Ovary (tissue), 9 donors: Measurements from ENCODE around the gene FMN1. TPM values are rescaled to one million over a fixed set of nuclear protein-coding genes. Genes with fewer than 3 reads are reported as not detected.

Experiments
- DNase-seq, 5 donors: peaks; one replicate each; pipeline ENCODE4 v3.0.0-alpha.2; 2019 to 2020
- H3K27ac ChIP-seq, 2 donors: fragments of 200-600 bp; one replicate each; pipeline versions ENCODE4 v1.5.1 to v1.8.0; 2019 to 2022
- H3K27me3 ChIP-seq: fragments of 200-600 bp; one replicate; pipeline ENCODE4 v1.8.0; 2022
- H3K36me3 ChIP-seq: fragments of 200-600 bp; sonication (generic); one replicate; pipeline ENCODE4 v1.5.1; 2019
- H3K4me1 ChIP-seq: one replicate; pipeline ENCODE4 v1.8.1; 2013; ENCODE audit warnings: mild to moderate bottlenecking, moderate library complexity; ENCODE audit not compliant: insufficient read depth
- H3K4me3 ChIP-seq: fragments of 200-600 bp; sonication (generic); one replicate; pipeline ENCODE4 v1.5.1; 2017
- H3K9me3 ChIP-seq, 2 donors: fragments of 200-600 bp in 1 of 2; sonication (generic) in 1 of 2; one replicate each; pipeline versions ENCODE4 v1.5.1 to v1.8.1; 2013 to 2019; ENCODE audit warnings: mild to moderate bottlenecking in 1 of 2, moderate library complexity in 1 of 2
- EP300 ChIP-seq: sonication (generic); formaldehyde crosslinking; IDR thresholded peaks from one replicate; pipeline ENCODE4 v1.6.1; 2017; ENCODE audit warnings: antibody characterized with exemption
- POLR2A ChIP-seq: fragments of 450-650 bp; IDR thresholded peaks from one replicate; pipeline ENCODE4 v1.6.1; 2017; ENCODE audit warnings: antibody characterized with exemption, mild to moderate bottlenecking, moderate library complexity
- WGBS, 3 donors: extraction: QIAGEN DNeasy Blood & Tissue Kit in 1 of 3; methylation state at CpG; one replicate each; pipeline versions ENCODE4 v1.1.5 to v1.1.7; 2013 to 2017; 5-methylcytosine and 5-hydroxymethylcytosine counted together
- intact Hi-C, 4 donors: fragments of 100-400 bp; cut with DNase I; formaldehyde crosslinking; loops; one replicate each; pipeline versions ENCODE4 v1.11.0 to v1.15.1; 2022 to 2023
- polyA plus RNA-seq, 2 donors: library from polyadenylated mRNA; stranded (reverse); fragments of 200-250 nt in 1 of 2; fragments of 350-450 nt in 1 of 2; fragmentation: Illumina TruSeq in 1 of 2; extraction: RNeasy Lipid Tissue Mini Kit (QIAGEN cat#74804) in 1 of 2; gene quantifications; one replicate each; pipeline ENCODE4 v1.2.3, GENCODE V29; 2013 to 2014
- total RNA-seq, 7 donors: library from RNA; depleted of rRNA in 2 of 7; stranded (reverse); fragments of >200 nt in 2 of 7; fragmentation: NEBNext Ultra II Directional in 3 of 7; extraction: Animal tissue kit (Norgen Biotek cat#: 25700) in 3 of 7; gene quantifications; one replicate each; pipeline versions ENCODE4 v1.1.0 to v1.2.4, GENCODE V29; 2016 to 2023
- TF ChIP-seq, protein P1 (sequence below), 3 donors: fragments of 450-650 bp in 2 of 3; fragments of 200-600 bp in 1 of 3; IDR thresholded peaks; one replicate each; pipeline versions ENCODE4 v1.5.1 to v1.8.0; 2016 to 2022; ENCODE audit warnings: antibody characterized with exemption in 3 of 3, mild to moderate bottlenecking in 1 of 3
- donor health status: DM: no; HTN: no; CAD: no; lungs with moderate emphysema.
- donor health status: DM: no; HTN: no; CAD: no.
- donor health status: Bipolar disorder and iron deficiency.
- donor health status: DM: yes; HTN: yes; CAD: no.
- donor health status: DM: no; HTN: no; CAD: no.
- donor health status: DM: yes; HTN: yes; CAD: no.

The FMN1 gene
- total and polyA plus RNA-seq, 9 donors, result 0.13 to 16.9 (median 2.6) TPM

DNA sequence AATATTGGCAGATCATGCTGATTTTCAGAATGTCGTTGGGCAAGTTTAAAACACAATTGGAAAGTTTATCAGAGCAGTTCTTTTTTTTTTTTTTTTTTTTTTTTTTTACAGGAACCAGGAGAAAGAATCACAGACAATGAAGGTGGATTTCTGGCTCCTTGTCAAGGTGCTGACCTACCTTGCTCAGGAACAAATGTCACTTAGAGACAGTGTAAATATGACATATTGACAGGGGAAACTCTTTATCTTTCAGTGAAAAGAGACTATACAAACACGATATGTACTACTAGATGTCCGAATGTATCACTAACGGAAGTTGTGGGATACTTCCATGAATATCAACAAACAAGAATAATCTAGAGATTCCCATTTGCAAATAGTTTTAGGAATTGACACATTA is 237.3 kb downstream of the FMN1 start:
- Histone ChIP-seq H3K4me3 (no peak overlapping the region), H3K9me3 (no peaks in the 10 kb centered on the region), H3K27ac (no peak overlapping the region), H3K27me3 (no peaks in the 10 kb centered on the region), H3K36me3 (no peaks in the 10 kb centered on the region), H3K4me1 (no peaks in the 10 kb centered on the region)
- TF ChIP-seq POLR2A, result no peak
- no peak for TF ChIP-seq EP300
- TF ChIP-seq, protein P1, sequence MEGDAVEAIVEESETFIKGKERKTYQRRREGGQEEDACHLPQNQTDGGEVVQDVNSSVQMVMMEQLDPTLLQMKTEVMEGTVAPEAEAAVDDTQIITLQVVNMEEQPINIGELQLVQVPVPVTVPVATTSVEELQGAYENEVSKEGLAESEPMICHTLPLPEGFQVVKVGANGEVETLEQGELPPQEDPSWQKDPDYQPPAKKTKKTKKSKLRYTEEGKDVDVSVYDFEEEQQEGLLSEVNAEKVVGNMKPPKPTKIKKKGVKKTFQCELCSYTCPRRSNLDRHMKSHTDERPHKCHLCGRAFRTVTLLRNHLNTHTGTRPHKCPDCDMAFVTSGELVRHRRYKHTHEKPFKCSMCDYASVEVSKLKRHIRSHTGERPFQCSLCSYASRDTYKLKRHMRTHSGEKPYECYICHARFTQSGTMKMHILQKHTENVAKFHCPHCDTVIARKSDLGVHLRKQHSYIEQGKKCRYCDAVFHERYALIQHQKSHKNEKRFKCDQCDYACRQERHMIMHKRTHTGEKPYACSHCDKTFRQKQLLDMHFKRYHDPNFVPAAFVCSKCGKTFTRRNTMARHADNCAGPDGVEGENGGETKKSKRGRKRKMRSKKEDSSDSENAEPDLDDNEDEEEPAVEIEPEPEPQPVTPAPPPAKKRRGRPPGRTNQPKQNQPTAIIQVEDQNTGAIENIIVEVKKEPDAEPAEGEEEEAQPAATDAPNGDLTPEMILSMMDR (IDR thresholded peaks at IDR 0.05), result no peak
- intact Hi-C loops, result no loop called here
- 40 to 56% (median 43%) methylated on average over 4 of the region's 4 CpGs for WGBS, 3 donors
- no peak for DNase-seq

- Histone ChIP-seq H3K27me3 (no peaks in the 10 kb centered on the region), H3K4me3 (no peak overlapping the region), H3K36me3 (no peaks in the 10 kb centered on the region), H3K4me1 (no peaks in the 10 kb centered on the region), H3K9me3 (no peaks in the 10 kb centered on the region), H3K27ac (no peak overlapping the region)
- TF ChIP-seq EP300, result no peak
- no peak for TF ChIP-seq POLR2A
- TF ChIP-seq, protein P1 (IDR thresholded peaks at IDR 0.05), result no peak
- intact Hi-C loops, result no loop called here
- WGBS, 3 donors, result 14 to 20% (median 18%) methylated on average over 2 of the region's 2 CpGs
- no peak for DNase-seq
These were observed 237.8 kb downstream of the FMN1 start for GRCh38 chr15:32956711-32957110.

DNA sequence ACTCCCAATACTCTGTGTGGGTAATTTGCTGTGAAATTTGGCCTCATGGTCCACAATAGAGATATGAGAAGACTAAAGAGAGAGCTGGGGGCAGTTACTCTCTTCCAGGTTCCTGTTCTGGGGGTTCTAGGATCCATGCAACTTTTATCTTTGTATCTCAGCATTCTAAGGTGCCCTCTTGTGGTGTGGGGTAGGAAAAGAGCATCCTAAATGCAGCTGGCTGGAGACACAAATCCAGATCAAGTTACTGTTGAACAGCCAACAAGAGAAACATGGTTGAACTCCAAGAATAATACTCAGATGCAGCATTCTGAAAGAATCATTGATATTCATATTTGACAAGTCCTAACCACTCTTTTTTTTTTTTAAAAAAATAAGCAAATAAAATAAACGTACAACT is 238.5 kb downstream of the FMN1 start:
- no peaks in the 10 kb centered on the region for H3K27me3 ChIP-seq
- no peak overlapping the region for H3K27ac ChIP-seq
- WGBS, 3 donors, result 2 to 5% (median 4%) methylated on average over 1 of the region's 1 CpG
- no peak for DNase-seq
- TF ChIP-seq, protein P1 (IDR thresholded peaks at IDR 0.05), result no peak
- TF ChIP-seq EP300, result no peak
- no peaks in the 10 kb centered on the region for H3K4me1 ChIP-seq
- no peaks in the 10 kb centered on the region for H3K9me3 ChIP-seq
- H3K36me3 ChIP-seq, result no peaks in the 10 kb centered on the region
- intact Hi-C loops, result no loop called here
- no peak overlapping the region for H3K4me3 ChIP-seq

GRCh38 chr15:32953533-32953910 is 241.0 kb downstream of the FMN1 start:
- intact Hi-C loops, result no loop called here
- Histone ChIP-seq H3K4me3 (no peak overlapping the region), H3K4me1 (no peaks in the 10 kb centered on the region), H3K9me3 (no peaks in the 10 kb centered on the region), H3K36me3 (no peaks in the 10 kb centered on the region), H3K27me3 (no peaks in the 10 kb centered on the region), H3K27ac (no peak overlapping the region)
- WGBS, 3 donors, result 52 to 57% (median 53%) methylated on average over 7 of the region's 7 CpGs
- DNase-seq, result no peak
- TF ChIP-seq POLR2A (no peak), EP300 (no peak)
- TF ChIP-seq, protein P1 (IDR thresholded peaks at IDR 0.05), result no peak
